Uterus (tissue), 4 donors: Measurements from ENCODE around the gene PTGS1. TPM values are rescaled to one million over a fixed set of nuclear protein-coding genes. Genes with fewer than 3 reads are reported as not detected.
A peak's percentile ranks its signal among the peaks of the same experiment; 100 is the strongest.

Experiments used
- DNase-seq, 2 donors: peaks; one replicate each; pipeline ENCODE4 v3.0.0-alpha.2; 2019 to 2020
- H3K27ac ChIP-seq, 2 donors: fragments of 200-600 bp; sonication (generic); 1 replicate in 1 of 2; 2 replicates in 1 of 2; pipeline ENCODE4 v1.5.1; 2016 to 2018
- H3K27me3 ChIP-seq, 2 donors: fragments of 200-600 bp; sonication (generic); one replicate each; pipeline ENCODE4 v1.5.1; 2018 to 2019; ENCODE audit warnings: control low read depth in 1 of 2
- H3K36me3 ChIP-seq, 2 donors: fragments of 200-600 bp; sonication (generic); one replicate each; pipeline ENCODE4 v1.5.1; 2019; ENCODE audit warnings: control low read depth in 1 of 2
- H3K4me1 ChIP-seq, 2 donors: fragments of 200-600 bp; sonication (generic); one replicate each; pipeline ENCODE4 v1.5.1; 2018 to 2019; ENCODE audit warnings: control low read depth in 1 of 2
- H3K4me3 ChIP-seq, 2 donors: fragments of 200-600 bp; sonication (generic); 1 replicate in 1 of 2; 2 replicates in 1 of 2; pipeline ENCODE4 v1.5.1; 2018 to 2019; ENCODE audit warnings: mild to moderate bottlenecking in 1 of 2
- H3K9me3 ChIP-seq, 2 donors: fragments of 200-600 bp; sonication (generic); one replicate each; pipeline ENCODE4 v1.5.1; 2019; ENCODE audit warnings: control low read depth in 1 of 2
- POLR2A ChIP-seq, 2 donors: fragments of 450-650 bp; IDR thresholded peaks; one replicate each; pipeline ENCODE4 v1.6.1; 2016; ENCODE audit warnings: antibody characterized with exemption in 2 of 2, mild to moderate bottlenecking in 1 of 2, moderate library complexity in 1 of 2
- intact Hi-C: fragments of 100-400 bp; cut with DNase I; formaldehyde crosslinking; loops from one replicate; pipeline ENCODE4 v1.15.1; 2023; ENCODE audit warnings: low total_unique reads
- total RNA-seq, 4 donors: library from RNA; depleted of rRNA in 3 of 4; stranded (reverse); fragments of >200 nt in 3 of 4; gene quantifications; one replicate each; pipeline versions ENCODE4 v1.1.0 to v1.2.4, GENCODE V29; 2014 to 2023
- TF ChIP-seq, protein P1 (sequence below), 4 experiments: fragments of 200-600 bp in 2 of 4; fragments of 450-650 bp in 2 of 4; sonication (generic) in 2 of 4; IDR thresholded peaks; one replicate each; pipeline ENCODE4 v1.5.1; 2016 to 2019; ENCODE audit warnings: antibody characterized with exemption in 4 of 4, mild to moderate bottlenecking in 2 of 4, moderate library complexity in 1 of 4
- donor health status: DM: yes; HTN: yes; CAD: no.

The PTGS1 gene
- total RNA-seq, 4 donors from 2014 or later = 2.1 to 20.6 (median 7.4) TPM

DNA sequence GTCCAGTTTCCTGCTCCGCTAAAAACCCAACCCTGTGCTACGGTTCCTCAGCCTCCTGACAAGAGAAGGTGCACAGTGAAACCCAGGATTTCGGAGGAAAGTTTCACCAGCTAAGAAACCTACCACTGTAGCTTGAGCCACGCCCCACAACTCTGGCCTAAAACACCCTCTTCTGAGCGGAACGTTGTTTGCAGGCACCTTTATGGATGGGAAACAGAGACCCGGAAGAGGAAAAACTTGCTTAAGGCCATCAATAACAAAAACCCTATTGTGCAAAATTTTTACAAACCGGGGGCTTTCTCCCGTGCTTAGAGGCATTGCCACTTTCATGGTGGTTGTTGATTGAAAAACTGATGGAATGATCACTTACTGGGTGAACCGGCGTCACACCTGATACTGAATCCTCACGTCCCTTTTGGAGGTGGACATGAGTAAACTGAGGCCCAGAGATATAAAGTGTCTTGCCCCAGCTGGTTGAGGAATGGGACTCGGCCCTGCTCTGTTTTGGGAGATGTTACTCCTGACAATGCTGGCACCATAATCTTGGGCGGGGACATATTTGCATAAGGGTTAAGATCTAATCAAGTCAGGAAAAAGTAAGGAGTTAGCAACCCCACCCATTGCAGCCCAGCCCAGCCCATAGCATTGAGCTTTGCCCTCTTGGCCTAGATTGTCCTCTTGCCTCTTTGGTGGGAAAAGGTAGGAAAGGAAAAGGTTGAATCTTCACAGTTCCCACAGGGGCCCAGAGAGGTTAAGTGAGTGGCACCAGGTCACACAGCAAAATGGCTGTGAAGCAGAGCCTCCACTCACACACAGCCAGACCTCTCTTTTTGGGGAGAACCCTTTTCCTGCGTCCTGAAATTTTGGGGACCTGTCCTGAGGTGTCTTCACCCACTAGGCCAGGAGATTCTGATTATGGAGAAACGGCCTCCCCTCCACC, 23.2 kb upstream of the PTGS1 start:
- TF ChIP-seq, protein P1, sequence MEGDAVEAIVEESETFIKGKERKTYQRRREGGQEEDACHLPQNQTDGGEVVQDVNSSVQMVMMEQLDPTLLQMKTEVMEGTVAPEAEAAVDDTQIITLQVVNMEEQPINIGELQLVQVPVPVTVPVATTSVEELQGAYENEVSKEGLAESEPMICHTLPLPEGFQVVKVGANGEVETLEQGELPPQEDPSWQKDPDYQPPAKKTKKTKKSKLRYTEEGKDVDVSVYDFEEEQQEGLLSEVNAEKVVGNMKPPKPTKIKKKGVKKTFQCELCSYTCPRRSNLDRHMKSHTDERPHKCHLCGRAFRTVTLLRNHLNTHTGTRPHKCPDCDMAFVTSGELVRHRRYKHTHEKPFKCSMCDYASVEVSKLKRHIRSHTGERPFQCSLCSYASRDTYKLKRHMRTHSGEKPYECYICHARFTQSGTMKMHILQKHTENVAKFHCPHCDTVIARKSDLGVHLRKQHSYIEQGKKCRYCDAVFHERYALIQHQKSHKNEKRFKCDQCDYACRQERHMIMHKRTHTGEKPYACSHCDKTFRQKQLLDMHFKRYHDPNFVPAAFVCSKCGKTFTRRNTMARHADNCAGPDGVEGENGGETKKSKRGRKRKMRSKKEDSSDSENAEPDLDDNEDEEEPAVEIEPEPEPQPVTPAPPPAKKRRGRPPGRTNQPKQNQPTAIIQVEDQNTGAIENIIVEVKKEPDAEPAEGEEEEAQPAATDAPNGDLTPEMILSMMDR (IDR thresholded peaks at IDR 0.05) = no peak
- TF ChIP-seq POLR2A (IDR thresholded peaks at IDR 0.05) = no peak
- peaks cover 0 to 3% of the 10 kb centered on the region in 2 donors for H3K4me1 ChIP-seq
- intact Hi-C loops = no loop called here
- H3K27me3 ChIP-seq = no peaks in the 10 kb centered on the region
- DNase-seq = no peak
- H3K9me3 ChIP-seq = no peaks in the 10 kb centered on the region
- H3K27ac ChIP-seq = peak overlapping the region; percentile 39 to 55
- H3K36me3 ChIP-seq = no peaks in the 10 kb centered on the region
- peak overlapping the region; percentile 27 to 45 for H3K4me3 ChIP-seq

DNA sequence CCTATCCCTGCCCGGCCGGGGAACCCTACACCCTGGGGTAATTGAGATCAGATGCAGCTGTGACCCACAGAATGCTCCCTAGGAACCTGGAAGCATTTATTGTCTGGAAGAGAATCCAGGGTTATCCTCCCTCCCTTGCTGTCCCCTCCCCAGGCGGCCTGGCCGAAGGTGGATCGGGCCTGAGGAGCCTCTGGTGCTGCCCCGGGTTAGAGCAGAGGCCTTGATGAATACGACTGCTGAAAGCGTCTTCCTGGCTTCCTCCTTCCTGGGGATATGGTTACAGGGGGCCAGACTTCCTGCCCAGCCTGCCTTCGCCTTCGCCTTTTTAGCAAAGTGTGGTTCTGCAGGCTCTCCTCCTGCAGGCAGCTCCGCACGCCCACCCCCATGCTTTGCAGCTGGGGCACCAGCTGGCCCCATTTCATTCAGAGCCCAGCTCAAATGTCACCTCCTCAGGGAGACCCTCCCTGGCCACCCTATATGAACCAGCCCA, 22.5 kb upstream of the PTGS1 start:
- H3K36me3 ChIP-seq = no peaks in the 10 kb centered on the region
- no peaks in the 10 kb centered on the region for H3K9me3 ChIP-seq
- peaks cover 0 to 3% of the 10 kb centered on the region in 2 donors for H3K4me1 ChIP-seq
- intact Hi-C loops = no loop called here
- TF ChIP-seq, protein P1 (IDR thresholded peaks at IDR 0.05) = no peak
- no peak for TF ChIP-seq POLR2A (IDR thresholded peaks at IDR 0.05)
- peak overlapping the region in 1 of 2 donors; percentile 10 for H3K27ac ChIP-seq
- no peaks in the 10 kb centered on the region for H3K27me3 ChIP-seq
- no peak for DNase-seq
- no peak overlapping the region for H3K4me3 ChIP-seq

DNA sequence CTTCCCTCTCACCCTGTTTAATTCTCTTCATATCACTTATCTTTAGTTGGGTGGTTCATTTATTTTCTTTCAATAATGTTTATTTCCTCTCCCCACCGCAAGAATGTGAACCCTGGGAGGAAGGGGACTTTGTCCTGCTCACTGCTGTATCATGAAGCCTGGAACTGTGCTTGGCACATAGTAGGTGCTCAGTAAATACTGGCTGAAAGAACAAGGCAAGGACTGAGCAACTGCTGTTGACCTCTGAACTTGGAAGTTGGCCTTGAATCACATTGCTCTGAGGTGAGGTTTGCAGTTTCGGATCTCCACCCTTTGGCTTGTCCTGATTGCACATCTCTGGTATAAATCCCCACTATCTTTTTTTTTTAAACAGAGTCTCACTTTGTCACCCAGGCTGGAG, 22.0 kb upstream of the PTGS1 start:
- Histone ChIP-seq H3K27me3 (no peaks in the 10 kb centered on the region), H3K27ac (no peak overlapping the region), H3K4me3 (no peak overlapping the region), H3K9me3 (no peaks in the 10 kb centered on the region), H3K36me3 (no peaks in the 10 kb centered on the region), H3K4me1 (peaks cover 0 to 3% of the 10 kb centered on the region in 2 donors)
- intact Hi-C loops = no loop called here
- no peak for DNase-seq
- TF ChIP-seq, protein P1 (IDR thresholded peaks at IDR 0.05) = no peak
- no peak for TF ChIP-seq POLR2A (IDR thresholded peaks at IDR 0.05)

DNA sequence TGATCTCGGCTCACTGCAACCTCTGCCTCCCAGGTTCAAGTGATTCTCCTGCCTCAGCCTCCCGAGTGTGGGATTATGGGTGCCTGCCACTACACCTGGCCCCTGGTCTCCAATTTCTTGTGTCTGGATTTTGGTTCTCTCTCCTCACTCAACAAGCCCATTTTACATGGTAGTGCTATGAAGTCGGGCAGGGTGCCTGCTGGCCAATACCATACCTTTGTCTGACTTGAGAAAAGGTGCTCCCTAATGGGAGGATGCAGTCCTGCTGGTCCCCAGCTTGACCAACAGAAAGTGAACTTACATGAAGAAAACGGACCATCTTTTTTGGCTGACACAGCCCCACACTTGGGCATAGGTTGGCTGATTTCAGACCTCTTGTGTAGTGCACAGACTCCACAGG, 21.6 kb upstream of the PTGS1 start:
- Histone ChIP-seq H3K9me3 (no peaks in the 10 kb centered on the region), H3K27ac (no peak overlapping the region), H3K36me3 (no peaks in the 10 kb centered on the region), H3K27me3 (no peaks in the 10 kb centered on the region), H3K4me3 (no peak overlapping the region), H3K4me1 (peaks cover 0 to 3% of the 10 kb centered on the region in 2 donors)
- TF ChIP-seq POLR2A (IDR thresholded peaks at IDR 0.05) = no peak
- TF ChIP-seq, protein P1 (IDR thresholded peaks at IDR 0.05) = no peak
- no peak for DNase-seq
- intact Hi-C loops = no loop called here
